Activated CD8-positive, alpha-beta memory T cell treated with anti-CD3 and anti-CD28 coated beads, Interleukin-2, amount 50 U/mL, for 1 hour (primary cell): Measurements from ENCODE around the gene LZIC.
A peak's percentile ranks its signal among the peaks of the same experiment; 100 is the strongest.

ENCODE experiments used
- DNase-seq: peaks from one replicate; pipeline ENCODE4 v3.0.0-alpha.2; 2020; ENCODE audit errors: extremely low read depth

Gene LZIC

GRCh38 chr1:9910423-9911178 lies 32.6 kb downstream of the LZIC start:
- DNase-seq, result peak; percentile 98

GRCh38 chr1:9910076-9910422 lies 33.1 kb downstream of the LZIC start, which contains the start of gene CTNNBIP1:
CTNNBIP1 (minus strand) TSS chr1:9910269; CDS start chr1:9872064, 38,205 bp downstream.
- no peak for DNase-seq

GRCh38 chr1:9909234-9910046 lies 33.8 kb downstream of the LZIC start:
- peak; percentile 2 for DNase-seq

GRCh38 chr1:9908871-9909233 lies 34.3 kb downstream of the LZIC start:
- no peak for DNase-seq

- no peak for DNase-seq
Observed at GRCh38 chr1:9907441-9907840, 35.8 kb downstream of the LZIC start.

GRCh38 chr1:9906466-9906865 lies 36.7 kb downstream of the LZIC start:
- no peak for DNase-seq

- no peak for DNase-seq
Observed at GRCh38 chr1:9905010-9905409, 38.2 kb downstream of the LZIC start.

GRCh38 chr1:9904596-9904995 lies 38.6 kb downstream of the LZIC start:
- DNase-seq, result no peak

GRCh38 chr1:9903801-9904527 lies 39.2 kb downstream of the LZIC start:
- no peak for DNase-seq

- no peak for DNase-seq
Observed at GRCh38 chr1:9902060-9902452, 41.1 kb downstream of the LZIC start.

GRCh38 chr1:9901148-9902059 lies 41.8 kb downstream of the LZIC start:
- no peak for DNase-seq

GRCh38 chr1:9900142-9901043 lies 42.8 kb downstream of the LZIC start:
- no peak for DNase-seq

GRCh38 chr1:9894115-9894514 lies 49.1 kb downstream of the LZIC start:
- no peak for DNase-seq

- no peak for DNase-seq
Observed at GRCh38 chr1:9892563-9893528, 50.3 kb downstream of the LZIC start.

- no peak for DNase-seq
Observed at GRCh38 chr1:9891207-9891606, 52.0 kb downstream of the LZIC start.

- no peak for DNase-seq
Observed at GRCh38 chr1:9890224-9890731, 52.9 kb downstream of the LZIC start.

GRCh38 chr1:9889411-9889810 lies 53.8 kb downstream of the LZIC start:
- no peak for DNase-seq

- no peak for DNase-seq
Observed at GRCh38 chr1:9888886-9889285, 54.3 kb downstream of the LZIC start.

- no peak for DNase-seq
Observed at GRCh38 chr1:9887070-9887469, 56.1 kb downstream of the LZIC start.
